ENCODE measurements around the gene CPEB1. TPM values are rescaled to one million over a fixed set of nuclear protein-coding genes. Genes with fewer than 3 reads are reported as not detected.
"Not testable (repeated sequence)": the region's sequence is repeated elsewhere in the genome, so short reads cannot be mapped to it uniquely, and the experiment has no call there.

The CPEB1 gene
- total RNA-seq, 1 donor from 2014 or later: 0.72 TPM

- DNase-seq (no peak), ATAC-seq (no peak)
- intact Hi-C loops (cut with micrococcal nuclease): no loop called here
Observed at GRCh38 chr15:82553846-82554245, 93.3 kb downstream of the CPEB1 start.

- intact Hi-C loops (cut with micrococcal nuclease): no loop called here
- ATAC-seq (no peak), DNase-seq (no peak)
Observed at GRCh38 chr15:82552861-82553260, 94.3 kb downstream of the CPEB1 start.

DNA sequence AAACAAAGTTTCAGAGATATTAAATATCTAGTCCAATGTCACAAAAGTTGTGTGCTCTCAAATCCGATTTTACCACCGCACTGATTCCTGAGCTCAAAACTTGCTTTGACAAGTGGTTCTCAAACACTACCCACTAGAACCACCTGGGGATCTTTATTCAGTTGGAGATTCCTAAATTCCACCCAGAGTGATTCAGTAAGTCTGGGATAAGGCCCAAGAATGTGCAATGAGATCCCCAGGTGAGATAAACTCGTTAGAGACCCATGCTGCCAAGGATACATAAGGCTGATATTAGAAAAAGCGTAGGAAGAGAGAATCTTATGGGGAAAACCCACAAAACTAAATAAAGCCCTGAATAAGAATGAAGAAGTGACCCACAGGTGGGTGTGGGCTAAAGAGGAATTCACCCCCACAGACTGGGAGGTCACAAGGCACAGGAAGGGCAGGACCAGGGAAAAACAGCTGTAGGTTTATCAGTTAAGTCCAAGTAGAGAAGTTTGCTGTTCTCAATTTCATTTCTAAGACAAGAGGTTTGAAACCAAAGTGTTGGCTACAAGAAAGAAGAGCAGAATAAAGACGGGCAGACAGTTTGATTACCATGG is 95.4 kb downstream of the CPEB1 start:
- intact Hi-C loops (cut with micrococcal nuclease): no loop called here
- DNase-seq (no peak), ATAC-seq (no peak)

GRCh38 chr15:82549199-82549665 is 97.9 kb downstream of the CPEB1 start:
- intact Hi-C loops (cut with micrococcal nuclease): loop anchor here (10.0 kb wide), 1 partner anchor 166 kb away; no protein-coding TSS in a partner anchor
- no peak for DNase-seq
- no peak for ATAC-seq

- no peak for ATAC-seq
- intact Hi-C loops (cut with micrococcal nuclease): loop anchor here (10.0 kb wide), 1 partner anchor 166 kb away; no protein-coding TSS in a partner anchor
- no peak for DNase-seq
Observed at GRCh38 chr15:82548700-82549099, 98.5 kb downstream of the CPEB1 start.

- no peak for DNase-seq
- ATAC-seq: no peak
- intact Hi-C loops (cut with micrococcal nuclease): loop anchor here (10.0 kb wide), 1 partner anchor 169 kb away; no protein-coding TSS in a partner anchor
Observed at GRCh38 chr15:82545478-82545877, 101.7 kb downstream of the CPEB1 start.

DNA sequence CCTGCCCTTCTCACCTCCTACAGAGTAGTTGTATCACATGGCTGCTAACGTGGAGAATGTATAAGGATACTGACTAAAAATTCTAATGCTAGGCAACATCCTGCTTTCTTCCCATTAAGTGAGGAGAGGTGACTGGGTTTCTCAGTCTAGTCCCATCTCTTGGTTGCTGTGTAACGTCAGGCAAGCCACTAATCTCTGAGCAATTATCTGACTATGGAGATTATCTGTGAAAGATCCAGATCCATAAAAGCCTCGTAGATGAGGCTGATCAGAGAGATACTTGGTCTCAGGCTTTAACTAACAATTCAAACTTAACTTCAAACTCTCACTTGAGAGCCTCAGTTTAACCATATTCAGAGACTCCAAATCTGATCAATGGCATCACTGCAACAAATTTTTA is 102.2 kb downstream of the CPEB1 start:
- no peak for DNase-seq
- ATAC-seq: no peak
- intact Hi-C loops (cut with micrococcal nuclease): loop anchor here (10.0 kb wide), 1 partner anchor 170 kb away; no protein-coding TSS in a partner anchor

DNA sequence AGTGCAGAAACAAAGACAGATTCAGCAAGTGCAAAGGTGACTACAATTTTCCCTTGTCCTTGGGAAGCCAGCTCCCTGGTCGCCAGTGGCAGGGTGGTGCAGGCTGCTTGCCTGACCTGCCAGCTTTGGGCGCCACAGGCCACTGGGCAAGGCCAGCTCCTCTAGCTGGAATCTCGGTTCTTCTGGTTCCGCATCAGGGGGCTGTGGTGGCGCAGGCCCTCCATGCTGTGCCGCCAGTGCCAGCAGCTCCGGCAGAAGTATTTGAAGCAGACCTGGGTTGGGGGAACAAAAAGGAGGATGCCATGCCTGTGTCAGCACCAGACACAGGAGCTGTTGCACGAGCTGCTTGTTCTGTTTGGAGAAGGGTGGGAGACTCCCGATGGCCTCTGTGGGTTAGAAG is 102.7 kb downstream of the CPEB1 start:
- DNase-seq (no peak), ATAC-seq (no peak)
- intact Hi-C loops (cut with micrococcal nuclease): loop anchor here (10.0 kb wide), 1 partner anchor 170 kb away; no protein-coding TSS in a partner anchor

- DNase-seq (no peak), ATAC-seq (no peak)
- intact Hi-C loops (cut with micrococcal nuclease): loop anchor here (10.0 kb wide), 1 partner anchor 172 kb away; no protein-coding TSS in a partner anchor
Observed at GRCh38 chr15:82543160-82543559, 104.0 kb downstream of the CPEB1 start.

DNA sequence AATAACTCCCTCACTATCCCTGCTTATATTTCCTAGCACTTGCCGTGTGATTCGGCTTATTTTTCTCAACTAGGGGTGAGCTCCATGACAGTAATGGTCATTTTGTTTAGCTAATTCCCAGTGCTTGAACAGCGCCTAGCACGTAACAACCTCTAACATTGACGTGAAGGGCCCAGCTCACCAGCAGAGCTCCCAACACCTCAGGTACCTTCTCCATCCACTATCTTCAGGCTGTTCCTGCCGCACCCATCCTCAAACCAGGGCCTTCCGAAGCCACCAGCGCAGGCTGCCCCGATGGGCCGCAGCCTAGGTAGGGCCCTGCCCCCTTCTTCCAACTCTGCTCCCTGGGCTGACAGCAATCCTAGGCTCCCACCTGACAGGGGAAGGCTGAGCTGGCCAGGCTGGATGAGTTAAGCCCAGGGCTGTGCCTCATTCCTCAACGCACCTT is 106.2 kb downstream of the CPEB1 start:
- intact Hi-C loops (cut with micrococcal nuclease): loop anchor here (10.0 kb wide), 1 partner anchor 174 kb away; no protein-coding TSS in a partner anchor
- ATAC-seq (peak; percentile 2), DNase-seq (no peak)

DNA sequence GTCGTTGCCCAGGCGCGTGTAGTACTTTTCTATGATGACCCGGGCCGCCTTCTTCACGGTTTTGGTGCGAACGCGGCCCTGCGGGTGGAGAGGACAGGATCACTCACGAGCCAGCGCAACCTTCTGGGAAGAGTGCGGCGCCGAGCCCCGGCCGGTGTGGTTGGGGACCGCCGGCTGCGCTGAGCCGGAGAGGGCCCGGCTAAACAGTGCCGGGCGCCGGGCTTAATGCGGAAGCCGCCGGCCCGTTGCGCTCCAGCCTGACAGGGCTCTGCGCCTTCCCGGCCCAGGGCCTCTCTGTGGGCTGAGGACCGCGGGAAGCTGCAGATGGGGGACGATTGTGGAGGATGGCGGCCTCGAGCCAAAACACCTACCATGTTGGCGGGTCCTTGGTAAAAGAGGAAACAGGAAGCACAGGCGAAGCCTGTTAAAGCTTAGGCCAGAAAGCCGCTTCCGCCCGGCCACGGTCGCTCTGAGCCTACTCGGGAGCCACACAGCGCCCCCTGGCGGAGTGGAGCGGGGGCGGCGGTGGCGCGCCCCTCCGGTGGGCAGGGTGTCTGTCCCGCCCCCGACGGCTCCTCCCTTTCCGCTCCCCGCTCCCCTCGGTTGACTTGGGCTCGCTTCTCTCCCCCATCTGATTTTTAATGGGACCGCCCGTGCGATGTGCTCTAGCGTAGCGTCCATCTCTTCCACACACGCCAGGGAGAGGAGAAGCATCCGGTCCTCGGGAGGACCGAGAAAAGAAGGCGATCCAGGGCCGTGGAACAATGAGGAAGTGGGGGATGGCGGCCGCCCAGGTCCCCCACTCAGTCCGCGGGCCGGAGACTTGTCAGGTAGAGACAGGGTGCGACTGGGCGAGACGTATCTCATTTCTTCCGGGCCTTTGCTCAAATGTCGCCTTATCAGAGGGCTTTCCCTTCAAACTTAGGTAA is 106.8 kb downstream of the CPEB1 start, which contains the start of gene RPS17:
TSS of gene RPS17 (minus strand) at position 403 of the 929 bp plus-strand sequence. CDS start at position 374, 29 bp downstream.
- intact Hi-C loops (cut with micrococcal nuclease): loop anchor here (10.0 kb wide), 1 partner anchor 174 kb away; no protein-coding TSS in a partner anchor
- ATAC-seq: peak; percentile 97
- DNase-seq: peak; percentile 99

- DNase-seq: peak; percentile 32
- ATAC-seq: peak; percentile 2
- intact Hi-C loops (cut with micrococcal nuclease): loop anchor here (10.0 kb wide), 1 partner anchor 175 kb away; no protein-coding TSS in a partner anchor
Observed at GRCh38 chr15:82539691-82540054, 107.5 kb downstream of the CPEB1 start.

DNA sequence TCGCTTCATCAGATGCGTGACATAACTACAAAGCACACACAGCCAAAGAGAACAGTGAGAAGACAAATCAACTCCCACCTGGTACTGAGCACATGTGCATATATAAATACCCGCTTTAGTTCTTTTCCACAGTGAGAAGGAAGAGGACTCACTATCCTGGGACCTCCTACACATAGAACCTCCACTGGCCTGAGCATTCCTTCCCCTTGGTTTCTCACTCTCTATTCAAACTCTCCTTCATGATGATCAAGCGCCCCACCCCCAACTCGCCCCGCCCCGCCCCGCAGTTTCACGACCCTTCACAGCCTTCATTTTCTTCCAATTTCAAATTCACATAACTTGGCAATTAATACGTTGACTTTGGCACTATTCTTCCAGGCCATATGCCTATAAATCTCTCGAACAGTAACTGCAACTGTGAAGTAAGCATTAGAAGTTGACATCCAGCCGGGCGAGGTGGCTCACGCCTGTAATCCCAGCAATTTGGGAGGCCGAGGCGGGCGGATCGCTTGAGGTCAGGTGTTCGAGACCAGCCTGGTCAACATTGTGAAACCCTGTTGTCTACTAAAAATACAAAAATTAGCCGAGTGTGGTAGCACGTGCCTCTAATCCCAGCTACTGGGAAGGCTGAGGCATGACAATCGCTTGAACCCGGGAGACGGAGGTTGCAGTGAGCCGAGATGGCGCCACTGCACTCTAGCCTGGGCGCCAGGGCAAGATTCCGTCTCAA is 108.0 kb downstream of the CPEB1 start:
- ATAC-seq (no peak), DNase-seq (no peak)
- intact Hi-C loops (cut with micrococcal nuclease): no loop called here

GRCh38 chr15:82537351-82537908 is 109.7 kb downstream of the CPEB1 start:
- no peak for DNase-seq
- peak; percentile 7 for ATAC-seq
- intact Hi-C loops (cut with micrococcal nuclease): no loop called here

GRCh38 chr15:82536409-82537350 is 110.5 kb downstream of the CPEB1 start:
- intact Hi-C loops (cut with micrococcal nuclease): no loop called here
- DNase-seq: no peak
- ATAC-seq: no peak

DNA sequence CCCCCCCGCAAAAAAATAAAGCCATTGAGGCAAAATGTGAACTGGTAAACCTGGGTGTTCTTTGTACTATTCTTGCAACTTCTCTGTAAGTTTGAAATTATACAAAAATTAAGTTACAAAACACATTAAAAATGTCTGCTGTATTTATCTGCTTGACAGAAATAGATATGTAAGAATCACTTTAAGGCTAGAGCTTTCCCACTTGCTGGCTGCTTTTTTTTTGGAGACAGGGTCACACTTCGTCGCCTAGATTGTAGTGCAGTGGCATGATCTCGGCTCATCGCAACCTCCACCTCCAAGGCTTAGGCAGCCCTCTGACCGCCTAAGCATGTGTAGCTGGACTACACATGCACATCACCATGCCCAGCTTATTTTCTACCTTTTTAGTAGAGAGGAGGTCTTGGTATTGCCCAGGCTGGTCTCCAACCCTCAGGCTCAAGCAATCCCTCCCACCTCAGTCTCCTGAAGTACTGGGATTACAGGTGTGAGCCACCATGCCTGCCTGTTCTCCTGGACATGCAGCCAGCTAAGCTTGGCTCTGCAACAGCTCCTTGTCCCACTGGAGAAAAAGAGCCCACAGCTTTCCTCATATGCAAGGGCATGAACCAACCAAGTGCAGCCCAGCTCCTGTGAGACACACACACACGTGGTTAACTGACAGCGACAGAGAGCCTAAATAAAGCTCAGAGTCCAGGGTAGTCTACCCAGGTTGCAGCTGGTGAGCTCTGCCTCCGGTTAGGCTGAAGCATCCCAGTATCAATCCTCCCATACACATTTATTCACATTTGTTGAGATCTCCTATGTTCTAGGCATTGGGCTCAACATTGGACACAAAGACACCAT is 111.4 kb downstream of the CPEB1 start:
- no peak for ATAC-seq
- no peak for DNase-seq
- intact Hi-C loops (cut with micrococcal nuclease): no loop called here

GRCh38 chr15:82535151-82535550 is 112.0 kb downstream of the CPEB1 start:
- intact Hi-C loops (cut with micrococcal nuclease); ATAC-seq; DNase-seq: not testable (repeated sequence)

Measured in left ventricle myocardium superior (tissue), 1 donor.